GM12872 (cell line): ENCODE data around the gene NSD2.

Experiments used
- TF ChIP-seq, protein P1 (sequence below): IDR thresholded peaks from 3 replicates; pipeline ENCODE4 v1.5.1; 2011; ENCODE audit warnings: low read depth, mild to moderate bottlenecking, low read length, moderate library complexity; ENCODE audit not compliant: insufficient read depth

NSD2 gene

GRCh38 chr4:1826531-1827350 is 44.5 kb upstream of the NSD2 start:
- TF ChIP-seq, protein P1, sequence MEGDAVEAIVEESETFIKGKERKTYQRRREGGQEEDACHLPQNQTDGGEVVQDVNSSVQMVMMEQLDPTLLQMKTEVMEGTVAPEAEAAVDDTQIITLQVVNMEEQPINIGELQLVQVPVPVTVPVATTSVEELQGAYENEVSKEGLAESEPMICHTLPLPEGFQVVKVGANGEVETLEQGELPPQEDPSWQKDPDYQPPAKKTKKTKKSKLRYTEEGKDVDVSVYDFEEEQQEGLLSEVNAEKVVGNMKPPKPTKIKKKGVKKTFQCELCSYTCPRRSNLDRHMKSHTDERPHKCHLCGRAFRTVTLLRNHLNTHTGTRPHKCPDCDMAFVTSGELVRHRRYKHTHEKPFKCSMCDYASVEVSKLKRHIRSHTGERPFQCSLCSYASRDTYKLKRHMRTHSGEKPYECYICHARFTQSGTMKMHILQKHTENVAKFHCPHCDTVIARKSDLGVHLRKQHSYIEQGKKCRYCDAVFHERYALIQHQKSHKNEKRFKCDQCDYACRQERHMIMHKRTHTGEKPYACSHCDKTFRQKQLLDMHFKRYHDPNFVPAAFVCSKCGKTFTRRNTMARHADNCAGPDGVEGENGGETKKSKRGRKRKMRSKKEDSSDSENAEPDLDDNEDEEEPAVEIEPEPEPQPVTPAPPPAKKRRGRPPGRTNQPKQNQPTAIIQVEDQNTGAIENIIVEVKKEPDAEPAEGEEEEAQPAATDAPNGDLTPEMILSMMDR, result no peak

- TF ChIP-seq, protein P1, result no peak
Measured at GRCh38 chr4:1830234-1830633, 41.0 kb upstream of the NSD2 start.

GRCh38 chr4:1830642-1831228 is 40.5 kb upstream of the NSD2 start:
- TF ChIP-seq, protein P1, result no peak

GRCh38 chr4:1831331-1831730 is 39.9 kb upstream of the NSD2 start:
- TF ChIP-seq, protein P1, result no peak

DNA sequence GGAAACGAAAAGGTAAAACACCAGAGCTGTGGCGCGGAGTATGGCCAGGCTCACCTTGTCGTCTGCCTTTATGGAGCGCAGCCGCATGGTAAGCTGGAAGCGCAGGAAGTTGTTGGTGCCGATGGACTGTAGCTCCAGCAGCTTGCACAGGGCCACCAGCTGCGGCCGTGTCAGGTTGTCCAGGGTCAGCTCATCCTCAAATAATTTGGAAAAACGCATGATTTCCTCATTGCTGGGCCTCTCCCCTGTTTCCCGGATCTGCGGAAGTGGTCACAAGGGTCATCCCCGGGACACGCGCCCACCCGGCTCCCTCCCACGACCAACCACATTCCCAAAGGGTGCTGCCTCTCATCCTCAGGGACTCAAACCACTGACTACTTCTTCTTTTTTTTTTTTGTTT is 38.5 kb upstream of the NSD2 start:
- TF ChIP-seq, protein P1, result no peak

GRCh38 chr4:1833307-1834046 is 37.7 kb upstream of the NSD2 start:
- TF ChIP-seq, protein P1, result no peak

DNA sequence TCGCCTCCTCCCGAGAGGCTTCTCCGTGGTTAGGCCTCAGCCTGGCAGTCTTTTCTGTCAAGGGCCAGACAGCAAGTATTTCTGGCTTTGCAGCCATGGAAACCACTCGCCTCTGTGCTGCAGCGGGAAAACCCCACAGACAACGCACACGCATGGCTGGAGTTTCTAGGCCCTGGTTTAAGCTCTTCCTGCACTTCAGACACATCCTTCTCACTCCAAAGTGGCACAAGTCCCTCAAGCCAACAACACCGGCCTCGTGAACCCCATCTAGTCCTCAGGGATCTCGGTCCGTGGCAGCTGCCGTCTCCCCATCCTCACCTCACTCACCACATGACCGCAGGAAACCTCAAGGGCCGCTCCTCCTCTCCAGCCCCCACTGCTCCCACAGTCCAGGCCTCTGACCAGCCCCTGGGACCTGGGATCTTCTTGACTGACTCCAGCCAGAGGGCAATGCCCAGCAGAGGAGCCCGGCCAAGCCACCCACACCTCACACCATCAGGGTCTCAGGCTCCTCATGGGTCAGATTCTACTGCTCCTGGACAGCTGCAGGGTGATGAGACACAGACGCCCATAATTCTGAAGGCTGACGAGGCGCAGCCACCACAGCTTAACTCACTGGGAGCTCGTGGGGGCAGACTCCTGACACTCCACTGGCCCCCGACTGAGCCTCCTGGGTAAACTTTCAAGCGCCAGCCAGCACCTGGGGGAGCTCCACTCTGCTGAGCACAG is 37.0 kb upstream of the NSD2 start:
- TF ChIP-seq, protein P1, result no peak
